ENCODE data around the gene BRWD1. TPM values are rescaled to one million over a fixed set of nuclear protein-coding genes. Genes with fewer than 3 reads are reported as not detected.

Gene BRWD1
- total and polyA plus RNA-seq, 10 donors = 7.2 to 98.0 (median 55.7) TPM

GRCh38 chr21:39288987-39289386, 24.4 kb downstream of the BRWD1 start:
- Histone ChIP-seq H3K27ac (no peak overlapping the region), H3K36me3 (peaks cover 0 to 100% (median 67%) of the 10 kb centered on the region in 6 donors), H3K4me3 (no peak overlapping the region), H3K4me1 (no peaks in the 10 kb centered on the region), H3K27me3 (replicated peaks in 1 of 7) (no peaks in the 10 kb centered on the region), H3K9me3 (peaks cover 0 to 11% (median 2%) of the 10 kb centered on the region in 8 donors)
- no peak for DNase-seq
- intact Hi-C loops (cut with DNase I; ENCODE audit: low total_unique reads) = no loop called here
- WGBS, 5 donors = 94 to 98% (median 98%) methylated on average over 1 of the region's 1 CpG
- TF ChIP-seq CTCF (IDR thresholded peaks at IDR 0.05 in 8 of 11, conservative IDR thresholded peaks at IDR 0.05 in 3 of 11) (no peak), POLR2A (IDR thresholded peaks at IDR 0.05) (no peak), POLR2AphosphoS5 (IDR thresholded peaks at IDR 0.05) (no peak)

DNA sequence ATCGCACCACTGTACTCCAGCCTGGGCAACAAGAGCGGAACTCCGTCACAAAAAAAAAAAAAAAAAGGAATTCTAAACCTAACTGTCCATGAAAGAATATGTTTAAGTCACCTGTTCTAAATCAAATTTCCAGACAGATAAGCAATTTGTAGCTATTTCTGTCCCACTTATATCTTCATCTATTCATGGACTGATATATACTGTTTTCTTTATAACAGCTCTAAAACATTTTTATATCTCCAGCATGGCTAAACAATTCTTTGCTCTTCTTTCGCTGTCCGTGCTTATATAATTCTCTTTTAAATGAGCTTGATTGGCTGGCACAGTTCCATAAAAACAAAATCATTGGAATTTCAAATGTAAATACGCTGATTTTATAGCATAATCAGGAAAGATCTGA, 30.5 kb downstream of the BRWD1 start:
- Histone ChIP-seq H3K9me3 (no peaks in the 10 kb centered on the region), H3K27me3 (replicated peaks in 1 of 7) (no peaks in the 10 kb centered on the region), H3K4me1 (no peaks in the 10 kb centered on the region), H3K27ac (no peak overlapping the region), H3K36me3 (peaks cover 0 to 76% (median 32%) of the 10 kb centered on the region in 6 donors), H3K4me3 (no peak overlapping the region)
- DNase-seq = no peak
- intact Hi-C loops (cut with DNase I; ENCODE audit: low total_unique reads) = no loop called here
- WGBS, 5 donors = 89 to 97% (median 92%) methylated on average over 6 of the region's 6 CpGs
- TF ChIP-seq CTCF (IDR thresholded peaks at IDR 0.05 in 8 of 11, conservative IDR thresholded peaks at IDR 0.05 in 3 of 11) (no peak), POLR2AphosphoS5 (IDR thresholded peaks at IDR 0.05) (no peak), POLR2A (IDR thresholded peaks at IDR 0.05) (no peak)

GRCh38 chr21:39281853-39282252, 31.6 kb downstream of the BRWD1 start:
- no peak overlapping the region for H3K4me3 ChIP-seq
- WGBS, 5 donors = 92 to 97% (median 94%) methylated on average over 6 of the region's 6 CpGs
- no peaks in the 10 kb centered on the region for H3K4me1 ChIP-seq
- H3K27me3 ChIP-seq (replicated peaks in 1 of 7) = no peaks in the 10 kb centered on the region
- peaks cover 0 to 75% (median 30%) of the 10 kb centered on the region in 6 donors for H3K36me3 ChIP-seq
- no peak overlapping the region for H3K27ac ChIP-seq
- DNase-seq = no peak
- intact Hi-C loops (cut with DNase I; ENCODE audit: low total_unique reads) = no loop called here
- no peaks in the 10 kb centered on the region for H3K9me3 ChIP-seq
- TF ChIP-seq POLR2A (IDR thresholded peaks at IDR 0.05) (no peak), POLR2AphosphoS5 (IDR thresholded peaks at IDR 0.05) (no peak), CTCF (IDR thresholded peaks at IDR 0.05 in 8 of 11, conservative IDR thresholded peaks at IDR 0.05 in 3 of 11) (no peak)

DNA sequence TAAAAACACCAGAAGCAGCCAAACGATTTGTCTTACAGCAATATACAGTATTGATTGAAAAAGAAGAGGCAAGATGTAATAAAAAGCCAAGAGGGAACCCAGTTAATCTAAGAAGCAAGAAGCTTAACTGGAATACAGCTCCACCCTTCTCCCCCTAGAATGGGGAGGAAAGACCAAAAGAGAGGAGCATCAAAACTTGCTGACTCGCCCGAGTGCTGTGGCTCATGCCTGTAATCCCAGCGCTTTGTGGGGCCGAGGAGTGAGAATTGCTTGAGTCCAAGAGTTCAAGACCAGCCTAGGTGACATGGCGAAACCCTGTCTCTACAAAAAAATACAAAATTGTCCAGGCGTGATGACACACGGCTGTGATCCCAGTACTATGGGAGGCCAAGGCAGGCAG, 32.2 kb downstream of the BRWD1 start:
- H3K9me3 ChIP-seq = no peaks in the 10 kb centered on the region
- intact Hi-C loops (cut with DNase I; ENCODE audit: low total_unique reads) = no loop called here
- 92 to 97% (median 95%) methylated on average over 8 of the region's 8 CpGs for WGBS, 5 donors
- TF ChIP-seq CTCF (IDR thresholded peaks at IDR 0.05 in 8 of 11, conservative IDR thresholded peaks at IDR 0.05 in 3 of 11) = no peak
- no peak for TF ChIP-seq POLR2A (IDR thresholded peaks at IDR 0.05)
- no peak for TF ChIP-seq POLR2AphosphoS5 (IDR thresholded peaks at IDR 0.05)
- H3K27ac ChIP-seq = no peak overlapping the region
- no peak for DNase-seq
- H3K27me3 ChIP-seq (replicated peaks in 1 of 7) = no peaks in the 10 kb centered on the region
- no peak overlapping the region for H3K4me3 ChIP-seq
- H3K36me3 ChIP-seq = peaks cover 0 to 73% (median 30%) of the 10 kb centered on the region in 6 donors
- H3K4me1 ChIP-seq = no peaks in the 10 kb centered on the region
